ENCODE measurements around the gene SEPTIN6. TPM values are rescaled to one million over a fixed set of nuclear protein-coding genes. Genes with fewer than 3 reads are reported as not detected.
"Not testable (repeated sequence)": the region's sequence is repeated elsewhere in the genome, so short reads cannot be mapped to it uniquely, and the experiment has no call there.

Gene SEPTIN6
- total and polyA plus RNA-seq, 3 experiments from 2014 or later = 122 to 229 (median 125) TPM

DNA sequence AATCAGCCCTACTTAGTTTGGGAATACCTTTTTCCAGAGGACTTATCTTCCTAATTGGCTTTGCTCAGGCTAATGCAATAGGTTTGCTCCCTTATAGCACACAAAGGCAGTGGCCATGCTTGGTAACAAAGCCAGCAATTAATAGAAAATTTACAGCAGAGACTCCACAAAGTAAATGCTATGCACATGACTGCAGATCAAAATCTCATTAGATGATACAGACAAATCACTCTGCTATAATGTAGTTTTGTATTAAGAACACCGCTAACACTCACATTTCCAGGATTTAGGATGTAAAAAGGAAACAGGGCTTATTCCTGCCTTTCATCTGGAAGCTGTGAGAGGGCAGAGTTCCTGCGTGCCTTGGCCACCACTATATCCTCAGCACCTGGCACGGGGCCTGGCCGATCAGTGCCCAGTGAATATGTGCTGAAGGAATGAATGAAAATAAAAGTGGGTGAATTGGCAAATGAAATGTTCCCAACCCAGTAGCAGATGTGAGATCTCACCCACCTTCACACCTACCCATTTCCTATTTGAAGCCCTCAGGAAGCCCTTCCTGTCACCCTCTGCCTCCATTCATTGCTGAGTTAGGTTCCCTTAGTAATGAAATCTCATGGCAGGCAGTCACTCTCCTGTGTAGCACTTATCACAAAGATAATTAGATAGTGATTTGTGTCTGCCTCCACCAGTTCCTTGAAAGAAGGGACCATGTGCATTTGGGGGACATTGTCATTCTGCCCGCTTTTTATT, 5.1 kb downstream of the SEPTIN6 start:
- POLR2A ChIA-PET = interaction anchor here (0.5 to 1.6 kb wide), 5 partner anchors 8 to 114 kb away, joined by 3 to 8 read pairs (median 4); no protein-coding TSS in a partner anchor
- H3K27me3 Mint-ChIP-seq = peaks cover 0 to 4% of the 10 kb centered on the region in 2 donors
- Histone ChIP-seq H3K36me3 (ENCODE audit: insufficient read depth, low read length) (no peaks in the 10 kb centered on the region), H3K9me3 (ENCODE audit: low read length) (no peaks in the 10 kb centered on the region), H3K4me3 (ENCODE audit: low read length) (peak overlapping the region; percentile 41), H3K4me1 (ENCODE audit: insufficient read depth, low read length) (peaks cover 67% of the 10 kb centered on the region), H3K27ac (ENCODE audit: low read depth, low read length) (no peak overlapping the region), H3K27me3 (ENCODE audit: insufficient read depth, low read length, poor library complexity, severe bottlenecking) (no peaks in the 10 kb centered on the region)
- H3K4me3 Mint-ChIP-seq = peak overlapping the region; percentile 88 to 99 (median 99)
- H3K9me3 Mint-ChIP-seq = no peaks in the 10 kb centered on the region
- H3K4me1 Mint-ChIP-seq = peaks cover 67 to 87% (median 78%) of the 10 kb centered on the region in 3 donors
- peak overlapping the region; percentile 85 to 99 (median 98) for H3K27ac Mint-ChIP-seq
- H3K36me3 Mint-ChIP-seq = peaks cover 2 to 35% (median 4%) of the 10 kb centered on the region in 3 donors
- DNase-seq = peak in 3 of 5 donors; percentile 46 to 54 (median 51)
- CTCF ChIA-PET = interaction anchor here (0.8 to 1.2 kb wide), 3 partner anchors 25 to 172 kb away, joined by 3 to 4 read pairs (median 4); no protein-coding TSS in a partner anchor

DNA sequence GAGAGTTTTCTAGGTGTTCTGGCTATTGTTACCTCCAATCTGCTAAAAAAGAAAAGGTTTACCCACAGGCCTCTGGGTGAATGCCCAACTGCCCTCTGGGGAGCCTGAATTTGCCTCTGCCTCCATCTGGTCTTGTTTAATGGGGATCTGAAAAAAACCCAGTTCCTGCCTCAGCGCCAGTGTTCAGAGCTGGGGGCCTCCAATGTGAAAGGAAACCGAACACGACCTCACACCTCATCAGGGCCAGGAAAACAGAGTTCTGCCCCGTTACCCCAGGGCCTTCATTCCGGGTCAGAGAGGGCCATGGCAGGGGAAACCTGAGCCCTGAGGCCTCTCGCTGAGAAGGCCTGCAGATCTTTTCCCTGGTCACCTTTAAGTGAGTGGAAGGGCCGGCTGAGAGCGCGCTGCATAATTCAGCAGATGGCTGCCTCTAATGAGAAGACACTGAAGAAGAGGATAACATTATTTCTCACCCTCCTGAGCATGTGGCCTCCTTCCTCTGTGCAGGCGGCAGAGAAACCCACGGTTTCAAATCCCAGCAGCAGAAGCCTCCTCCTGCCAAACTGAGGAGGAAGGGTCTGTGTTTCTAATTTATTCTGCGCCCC, 6.8 kb downstream of the SEPTIN6 start:
- Mint-ChIP-seq H3K9me3 (no peaks in the 10 kb centered on the region), H3K4me1 (peaks cover 81 to 96% (median 88%) of the 10 kb centered on the region in 3 donors), H3K27me3 (peaks cover 0 to 2% of the 10 kb centered on the region in 2 donors), H3K27ac (peak overlapping the region; percentile 95 to 99 (median 98)), H3K36me3 (peaks cover 2 to 26% (median 4%) of the 10 kb centered on the region in 3 donors), H3K4me3 (peak overlapping the region; percentile 86 to 99 (median 99))
- no peaks in the 10 kb centered on the region for H3K36me3 ChIP-seq (ENCODE audit: insufficient read depth, low read length)
- CTCF ChIA-PET = no interaction called here
- peaks cover 81% of the 10 kb centered on the region for H3K4me1 ChIP-seq (ENCODE audit: insufficient read depth, low read length)
- DNase-seq = peak in 4 of 5 donors; percentile 34 to 52 (median 48)
- POLR2A ChIA-PET = interaction anchor here (1.2 kb wide), 1 partner anchor 83 kb away, joined by 3 read pairs; no protein-coding TSS in a partner anchor
- peak overlapping the region; percentile 84 for H3K27ac ChIP-seq (ENCODE audit: low read depth, low read length)
- no peaks in the 10 kb centered on the region for H3K9me3 ChIP-seq (ENCODE audit: low read length)
- no peaks in the 10 kb centered on the region for H3K27me3 ChIP-seq (ENCODE audit: insufficient read depth, low read length, poor library complexity, severe bottlenecking)
- H3K4me3 ChIP-seq (ENCODE audit: low read length) = peak overlapping the region; percentile 70

DNA sequence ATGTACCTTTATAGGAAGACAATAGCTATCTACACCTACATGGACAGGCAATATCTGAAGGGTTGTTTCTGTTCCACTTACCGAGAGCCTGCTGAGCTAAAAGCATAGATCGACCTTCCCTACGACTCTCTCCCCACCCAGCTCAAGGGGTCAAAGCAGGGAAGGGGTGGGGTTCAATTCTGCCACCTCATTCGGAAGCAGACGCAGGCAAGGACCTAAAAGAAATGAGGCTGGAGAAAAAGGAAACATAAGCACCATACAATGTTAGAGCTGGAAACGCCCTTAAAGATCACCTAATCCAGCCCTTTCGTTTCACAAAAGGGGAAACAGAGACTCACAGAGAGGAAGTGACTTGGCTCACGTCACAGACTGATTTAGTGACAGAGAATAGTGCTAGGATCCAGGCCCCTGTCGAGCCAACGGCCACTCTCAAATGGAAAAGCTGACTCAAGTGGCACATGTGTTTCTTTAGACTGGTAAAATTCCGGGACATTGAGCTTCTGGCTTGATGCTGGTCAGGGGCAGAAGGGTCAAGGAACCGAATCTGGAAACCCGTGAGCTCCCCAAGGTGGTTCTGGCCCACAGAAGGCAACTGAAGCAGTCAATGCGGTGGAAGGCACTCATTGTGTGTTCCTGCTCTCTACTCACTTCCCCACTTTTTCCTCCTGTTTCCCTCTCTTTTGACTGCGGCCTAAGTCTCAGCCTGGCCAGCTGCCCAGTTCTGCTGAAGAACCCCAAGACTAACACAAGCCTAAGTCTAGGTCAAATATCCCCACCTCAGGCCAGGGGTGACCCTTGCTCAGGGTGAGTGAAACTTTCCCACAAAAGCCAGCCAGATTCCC, 7.5 kb downstream of the SEPTIN6 start:
- no peaks in the 10 kb centered on the region for H3K9me3 Mint-ChIP-seq
- peak overlapping the region; percentile 70 for H3K4me3 ChIP-seq (ENCODE audit: low read length)
- peak overlapping the region; percentile 84 for H3K27ac ChIP-seq (ENCODE audit: low read depth, low read length)
- peaks cover 2 to 20% (median 4%) of the 10 kb centered on the region in 3 donors for H3K36me3 Mint-ChIP-seq
- peak overlapping the region; percentile 95 to 99 (median 98) for H3K27ac Mint-ChIP-seq
- ChIA-PET CTCF (interaction anchor here (0.9 to 1.7 kb wide), 4 partner anchors 10 to 76 kb away, joined by 3 to 4 read pairs (median 3); no protein-coding TSS in a partner anchor), POLR2A (interaction anchor here (0.6 to 1.2 kb wide), 2 partner anchors 54 to 82 kb away, joined by 3 read pairs; no protein-coding TSS in a partner anchor)
- no peaks in the 10 kb centered on the region for H3K27me3 ChIP-seq (ENCODE audit: insufficient read depth, low read length, poor library complexity, severe bottlenecking)
- H3K4me1 ChIP-seq (ENCODE audit: insufficient read depth, low read length) = peaks cover 86% of the 10 kb centered on the region
- H3K27me3 Mint-ChIP-seq = peaks cover 0 to 2% of the 10 kb centered on the region in 2 donors
- H3K4me1 Mint-ChIP-seq = peaks cover 82 to 94% (median 86%) of the 10 kb centered on the region in 3 donors
- peak in 4 of 5 donors; percentile 22 to 65 (median 64) for DNase-seq
- H3K4me3 Mint-ChIP-seq = peak overlapping the region; percentile 86 to 99 (median 99)
- no peaks in the 10 kb centered on the region for H3K9me3 ChIP-seq (ENCODE audit: low read length)
- no peaks in the 10 kb centered on the region for H3K36me3 ChIP-seq (ENCODE audit: insufficient read depth, low read length)

DNA sequence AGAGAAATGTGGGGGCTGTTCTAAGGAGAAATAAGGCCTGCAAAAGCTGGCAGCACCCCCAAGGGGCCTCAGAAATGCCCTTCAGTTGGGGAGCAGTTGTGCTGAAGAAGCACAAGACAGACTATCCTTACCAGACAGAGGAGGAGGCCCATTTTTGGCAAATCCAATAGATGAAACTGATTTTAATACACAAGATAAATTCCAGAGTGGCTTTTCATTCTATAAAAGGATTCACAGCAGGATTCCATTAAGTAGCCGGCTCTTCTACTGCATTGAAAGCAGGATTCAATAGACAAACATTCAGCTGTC, 8.1 kb downstream of the SEPTIN6 start:
- H3K27me3 ChIP-seq (ENCODE audit: insufficient read depth, low read length, poor library complexity, severe bottlenecking) = no peaks in the 10 kb centered on the region
- Mint-ChIP-seq H3K9me3 (no peaks in the 10 kb centered on the region), H3K4me1 (peaks cover 79 to 89% (median 83%) of the 10 kb centered on the region in 3 donors), H3K36me3 (peaks cover 2 to 17% (median 4%) of the 10 kb centered on the region in 3 donors), H3K27me3 (peaks cover 0 to 2% of the 10 kb centered on the region in 2 donors), H3K27ac (peak overlapping the region; percentile 95 to 99 (median 98)), H3K4me3 (peak overlapping the region; percentile 86 to 99 (median 99))
- no peak for DNase-seq
- no peaks in the 10 kb centered on the region for H3K36me3 ChIP-seq (ENCODE audit: insufficient read depth, low read length)
- ChIA-PET POLR2A (interaction anchor here (1.2 kb wide), 1 partner anchor 82 kb away, joined by 3 read pairs; no protein-coding TSS in a partner anchor), CTCF (interaction anchor here (0.9 to 1.7 kb wide), 4 partner anchors 9 to 75 kb away, joined by 3 to 4 read pairs (median 3); no protein-coding TSS in a partner anchor)
- H3K4me3 ChIP-seq (ENCODE audit: low read length) = peak overlapping the region; percentile 70
- peak overlapping the region; percentile 84 for H3K27ac ChIP-seq (ENCODE audit: low read depth, low read length)
- peaks cover 82% of the 10 kb centered on the region for H3K4me1 ChIP-seq (ENCODE audit: insufficient read depth, low read length)
- no peaks in the 10 kb centered on the region for H3K9me3 ChIP-seq (ENCODE audit: low read length)

DNA sequence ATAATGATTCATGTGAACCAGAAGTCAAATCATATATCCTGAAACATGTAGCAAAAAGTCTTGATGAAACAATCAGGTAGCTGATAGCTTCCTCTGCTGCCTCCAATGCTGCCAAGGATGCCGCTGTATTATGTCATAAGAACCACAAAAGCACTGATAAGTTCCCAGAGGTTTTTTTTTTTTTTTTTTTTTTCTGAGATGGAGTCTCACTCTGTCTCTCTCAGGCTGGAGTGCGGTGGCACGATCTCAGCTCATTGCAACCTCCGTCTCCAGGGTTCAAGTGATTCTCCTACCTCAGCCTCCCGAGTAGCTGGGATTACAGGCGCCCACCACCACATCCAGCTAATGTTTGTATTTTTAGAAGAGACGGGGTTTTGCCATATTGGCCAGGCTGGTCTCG, 8.7 kb downstream of the SEPTIN6 start:
- peak in 3 of 5 donors; percentile 42 to 58 (median 50) for DNase-seq
- H3K4me1 Mint-ChIP-seq = peaks cover 80 to 89% (median 82%) of the 10 kb centered on the region in 3 donors
- not testable (repeated sequence) for H3K27me3 ChIP-seq (ENCODE audit: insufficient read depth, low read length, poor library complexity, severe bottlenecking); H3K36me3 ChIP-seq (ENCODE audit: insufficient read depth, low read length); H3K27me3 Mint-ChIP-seq; H3K9me3 Mint-ChIP-seq; H3K9me3 ChIP-seq (ENCODE audit: low read length)
- peak overlapping the region; percentile 68 to 99 (median 99) for H3K4me3 Mint-ChIP-seq
- peaks cover 2 to 16% (median 5%) of the 10 kb centered on the region in 3 donors for H3K36me3 Mint-ChIP-seq
- Histone ChIP-seq H3K4me3 (ENCODE audit: low read length) (peak overlapping the region; percentile 70), H3K27ac (ENCODE audit: low read depth, low read length) (peak overlapping the region; percentile 84), H3K4me1 (ENCODE audit: insufficient read depth, low read length) (peaks cover 86% of the 10 kb centered on the region)
- ChIA-PET CTCF (interaction anchor here (0.8 to 1.7 kb wide), 3 partner anchors 9 to 107 kb away, joined by 3 to 4 read pairs (median 4); partner anchors contain the start of genes RPL39 and SEPTIN6), POLR2A (interaction anchor here (0.6 to 0.8 kb wide), 3 partner anchors 8 to 34 kb away, joined by 3 to 4 read pairs (median 4); partner anchors contain the start of gene SEPTIN6)
- H3K27ac Mint-ChIP-seq = peak overlapping the region; percentile 95 to 99 (median 98)

DNA sequence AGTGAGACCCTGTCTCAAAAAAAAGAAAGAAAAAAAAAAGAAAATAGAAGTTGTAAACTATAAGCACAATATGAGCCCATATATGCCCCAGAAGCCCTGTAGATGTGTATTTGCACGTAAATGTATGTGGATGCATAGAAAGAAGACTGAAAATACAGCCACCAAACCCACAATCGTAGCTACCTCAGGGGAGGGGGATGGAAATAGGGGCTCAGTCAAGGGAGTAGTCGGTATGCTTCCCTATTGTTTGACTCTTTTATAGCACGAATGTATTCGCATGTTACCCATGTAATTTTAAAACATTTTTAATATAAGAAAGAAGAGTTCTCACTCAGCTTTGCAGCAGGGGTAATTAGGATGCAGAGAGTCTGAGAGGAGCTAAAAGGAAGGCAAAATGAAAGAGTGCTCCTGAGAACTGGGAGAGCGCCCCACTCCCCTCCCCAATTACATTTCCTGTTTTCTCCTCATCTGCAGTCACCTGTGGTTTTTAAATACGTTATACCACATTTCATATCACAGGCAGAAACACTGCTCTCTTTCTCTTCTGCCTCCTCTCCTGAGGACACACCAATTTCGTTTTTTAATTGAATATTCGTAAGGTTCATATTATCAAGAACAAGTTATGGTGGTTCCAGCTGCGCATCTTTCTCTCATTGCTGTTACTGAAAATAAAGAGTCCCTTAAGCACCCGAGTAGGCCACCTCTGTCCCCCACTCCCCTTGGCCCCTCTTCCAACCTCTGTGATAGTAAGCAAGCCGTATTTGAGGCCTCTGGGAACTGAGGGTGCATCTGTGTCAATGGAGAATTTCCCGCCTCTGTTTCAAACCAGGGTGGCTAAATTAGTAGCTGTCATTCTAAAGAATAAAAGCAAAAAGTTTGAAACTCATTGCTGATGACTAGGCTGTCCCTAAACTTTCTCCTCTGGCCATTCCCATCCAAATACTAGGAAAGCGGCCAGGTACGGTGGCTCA, 10.7 kb downstream of the SEPTIN6 start:
- no peaks in the 10 kb centered on the region for H3K27me3 ChIP-seq (ENCODE audit: insufficient read depth, low read length, poor library complexity, severe bottlenecking)
- Mint-ChIP-seq H3K36me3 (peaks cover 0 to 15% (median 3%) of the 10 kb centered on the region in 3 donors), H3K27me3 (peaks cover 0 to 2% of the 10 kb centered on the region in 2 donors), H3K9me3 (no peaks in the 10 kb centered on the region), H3K4me3 (peak overlapping the region; percentile 79 to 93 (median 86)), H3K27ac (peak overlapping the region; percentile 91 to 99 (median 96)), H3K4me1 (peaks cover 78 to 88% (median 81%) of the 10 kb centered on the region in 3 donors)
- no peaks in the 10 kb centered on the region for H3K36me3 ChIP-seq (ENCODE audit: insufficient read depth, low read length)
- CTCF ChIA-PET = interaction anchor here (0.9 to 1.7 kb wide), 3 partner anchors 10 to 47 kb away, joined by 3 to 6 read pairs (median 4); partner anchors contain the start of gene SEPTIN6
- H3K9me3 ChIP-seq (ENCODE audit: low read length) = no peaks in the 10 kb centered on the region
- H3K4me1 ChIP-seq (ENCODE audit: insufficient read depth, low read length) = peaks cover 79% of the 10 kb centered on the region
- POLR2A ChIA-PET = interaction anchor here (0.6 to 2.1 kb wide), 6 partner anchors 9 to 115 kb away, joined by 3 to 15 read pairs (median 6); partner anchors contain the start of genes SEPTIN6 and SOWAHD
- peak in 3 of 5 donors; percentile 51 to 83 (median 72) for DNase-seq
- H3K27ac ChIP-seq (ENCODE audit: low read depth, low read length) = peak overlapping the region; percentile 31
- peak overlapping the region; percentile 49 for H3K4me3 ChIP-seq (ENCODE audit: low read length)
